OCI-M2 (cell line): Measurements from ENCODE around the gene ZNF610.
"Not testable (repeated sequence)": the region's sequence is repeated elsewhere in the genome, so short reads cannot be mapped to it uniquely, and the experiment has no call there.

Source experiments
- DNase-seq: peaks from one replicate; lab custom pipeline; 2025; ENCODE audit not compliant: unreplicated experiment; lab: John Stamatoyannopoulos, UW

Gene ZNF610

DNA sequence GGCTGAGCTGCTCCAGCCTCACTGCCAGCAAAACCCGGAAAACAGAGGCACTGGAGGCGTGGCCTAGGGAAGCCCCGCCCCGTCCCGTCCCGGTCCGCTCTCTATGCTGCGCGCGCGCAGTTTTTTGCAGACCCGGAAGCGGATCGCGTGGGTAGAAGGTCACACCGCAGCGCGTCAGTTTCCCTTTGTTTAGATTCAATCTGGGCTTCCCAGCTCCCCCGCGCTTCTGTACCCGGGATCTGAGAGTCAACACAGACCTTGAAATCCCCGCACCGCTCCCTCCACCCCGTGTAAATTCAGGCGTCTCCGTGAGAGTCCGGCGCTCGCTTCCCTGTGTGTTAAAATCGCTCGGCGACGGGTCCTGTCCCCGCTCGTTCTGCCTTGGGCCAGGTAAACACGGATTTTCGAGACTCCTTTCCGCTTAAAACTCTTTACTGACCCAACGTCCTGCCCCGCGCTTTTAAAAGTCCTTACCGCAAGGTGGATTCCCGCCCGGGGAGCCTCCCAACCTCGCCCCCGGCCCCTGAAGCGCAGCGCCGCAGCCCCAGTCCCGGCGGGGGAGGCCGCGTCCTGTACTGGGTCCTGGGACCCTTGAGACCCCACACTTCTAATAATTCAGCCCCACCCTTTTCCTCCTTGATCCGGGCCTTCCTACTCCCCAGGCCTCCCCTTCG lies at the start of gene ZNF610:
Gene ZNF610, plus strand, starts transcription at position 127 of the 674 bp plus-strand sequence. CDS start 12,930 bp downstream, outside the sequence.
- DNase-seq: peak; percentile 89

DNA sequence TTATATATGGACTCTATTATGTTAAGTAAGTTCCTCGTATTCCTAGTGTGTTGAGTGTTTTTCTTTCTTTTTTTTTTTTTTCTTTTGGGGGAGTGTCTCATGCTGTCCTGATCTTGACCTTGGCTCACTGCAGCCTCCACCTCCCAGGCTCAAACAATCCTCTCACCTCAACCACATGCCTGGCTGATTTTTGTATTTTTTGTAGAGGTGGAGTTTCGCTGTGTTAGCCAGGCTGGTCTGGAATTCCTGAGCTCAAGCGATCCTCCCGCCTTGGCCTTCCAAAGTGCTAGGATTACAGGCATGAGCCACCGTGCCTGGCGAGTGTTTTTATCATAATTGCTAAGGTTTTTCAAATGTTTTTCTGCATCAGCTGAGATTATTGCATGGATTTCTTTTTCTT lies 49.8 kb upstream of the ZNF610 start:
- DNase-seq: no peak

DNA sequence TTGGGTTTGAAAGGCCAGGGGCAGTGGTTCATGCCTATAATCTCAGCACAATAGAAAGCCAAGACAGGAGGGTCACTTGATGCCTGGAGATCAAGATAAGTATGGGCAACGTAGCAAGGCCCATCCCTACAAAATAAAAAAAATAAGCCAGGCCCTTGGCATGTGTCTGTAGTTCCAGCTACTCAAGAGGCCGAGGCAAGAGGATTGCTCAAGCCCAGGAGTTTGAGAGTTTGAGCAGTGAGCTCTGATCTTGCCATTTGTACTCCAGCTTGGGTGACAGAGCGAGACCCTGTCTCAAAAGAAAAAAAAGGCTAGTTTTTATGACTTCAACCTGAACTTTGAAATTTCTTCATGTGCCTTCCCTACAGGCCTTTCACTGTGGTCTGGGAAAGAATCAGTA lies 44.3 kb upstream of the ZNF610 start:
- no peak for DNase-seq

DNA sequence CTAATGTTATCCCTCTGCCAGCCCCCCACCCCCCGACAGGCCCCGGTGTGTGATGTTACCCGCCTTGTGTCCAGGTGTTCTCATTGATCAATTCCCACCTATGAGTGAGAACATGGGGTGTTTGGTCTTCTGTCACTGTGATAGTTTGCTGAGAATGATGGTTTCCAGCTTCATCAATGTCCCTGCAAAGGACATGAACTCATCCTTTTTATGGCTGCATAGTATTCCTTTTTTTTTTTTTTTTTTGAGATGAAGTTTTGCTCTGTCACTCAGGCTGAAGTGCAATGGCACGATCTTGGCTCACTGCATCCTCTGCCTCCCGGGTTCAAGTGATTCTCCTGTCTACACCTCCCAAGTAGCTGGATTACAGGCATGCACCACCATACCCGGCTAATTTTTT lies 43.1 kb upstream of the ZNF610 start:
- not testable (repeated sequence) for DNase-seq

DNA sequence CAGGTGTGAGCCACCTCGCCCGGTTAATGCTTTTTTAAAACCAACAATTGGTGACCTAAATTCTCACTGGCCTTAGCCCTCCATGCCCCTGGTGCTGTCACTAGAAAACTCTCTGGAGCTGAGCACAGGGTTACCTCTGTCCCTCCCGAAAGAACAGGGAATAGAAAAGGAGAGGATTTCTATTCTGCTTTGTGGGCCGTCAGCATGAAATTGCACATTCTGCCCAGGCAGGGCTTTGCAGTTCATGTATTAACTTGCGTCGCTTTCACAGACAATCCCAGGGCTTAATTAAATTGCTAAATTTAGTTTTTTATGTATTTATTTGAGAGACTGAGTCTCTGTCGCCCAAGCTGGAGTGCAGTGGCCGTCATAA lies 39.7 kb upstream of the ZNF610 start:
- no peak for DNase-seq

DNA sequence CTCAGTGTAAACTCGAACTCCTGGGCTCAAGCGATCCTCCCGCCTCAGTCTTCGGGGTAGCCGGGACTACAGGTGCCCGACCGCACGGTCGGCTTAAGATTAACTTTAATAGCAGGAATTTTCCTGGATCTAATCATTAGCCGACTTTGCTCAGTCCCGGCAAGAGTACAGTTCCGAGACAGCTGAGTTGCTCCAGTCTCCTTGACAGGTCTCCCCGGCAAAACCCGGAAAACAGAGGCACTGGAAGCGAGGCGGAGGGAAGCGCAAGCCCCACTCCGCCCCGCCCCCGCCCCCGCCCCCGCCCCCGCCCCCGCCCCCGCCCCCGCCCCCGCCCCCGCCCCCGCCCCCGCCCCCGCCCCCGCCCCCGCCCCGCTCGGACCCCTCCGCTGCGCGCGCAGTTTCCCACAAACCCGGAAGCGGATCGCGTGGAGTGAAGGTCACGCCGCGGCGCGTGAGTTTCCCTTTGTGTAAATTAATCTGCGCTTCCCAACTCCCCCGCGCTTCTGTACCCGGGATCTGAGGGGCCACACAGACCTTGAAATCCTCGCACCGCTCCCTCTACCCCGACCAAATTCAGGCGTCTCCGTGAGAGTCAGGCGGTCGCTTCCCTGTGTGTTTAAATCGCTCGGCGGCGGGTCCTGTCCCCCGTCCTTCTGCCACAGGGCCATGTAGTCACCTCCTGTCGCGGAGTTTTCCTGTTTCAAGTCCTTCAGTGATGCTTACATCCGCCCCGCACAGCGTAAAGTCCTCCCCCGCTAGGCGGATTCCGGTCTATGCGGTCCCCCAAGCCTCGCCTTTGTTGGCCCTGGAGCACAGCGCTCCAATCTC lies 39.1 kb upstream of the ZNF610 start, which contains the start of gene ZNF480:
Gene ZNF480, plus strand, starts transcription at position 397 of the 828 bp plus-strand sequence. CDS start 3,244 bp downstream, outside the sequence.
- DNase-seq: no peak

DNA sequence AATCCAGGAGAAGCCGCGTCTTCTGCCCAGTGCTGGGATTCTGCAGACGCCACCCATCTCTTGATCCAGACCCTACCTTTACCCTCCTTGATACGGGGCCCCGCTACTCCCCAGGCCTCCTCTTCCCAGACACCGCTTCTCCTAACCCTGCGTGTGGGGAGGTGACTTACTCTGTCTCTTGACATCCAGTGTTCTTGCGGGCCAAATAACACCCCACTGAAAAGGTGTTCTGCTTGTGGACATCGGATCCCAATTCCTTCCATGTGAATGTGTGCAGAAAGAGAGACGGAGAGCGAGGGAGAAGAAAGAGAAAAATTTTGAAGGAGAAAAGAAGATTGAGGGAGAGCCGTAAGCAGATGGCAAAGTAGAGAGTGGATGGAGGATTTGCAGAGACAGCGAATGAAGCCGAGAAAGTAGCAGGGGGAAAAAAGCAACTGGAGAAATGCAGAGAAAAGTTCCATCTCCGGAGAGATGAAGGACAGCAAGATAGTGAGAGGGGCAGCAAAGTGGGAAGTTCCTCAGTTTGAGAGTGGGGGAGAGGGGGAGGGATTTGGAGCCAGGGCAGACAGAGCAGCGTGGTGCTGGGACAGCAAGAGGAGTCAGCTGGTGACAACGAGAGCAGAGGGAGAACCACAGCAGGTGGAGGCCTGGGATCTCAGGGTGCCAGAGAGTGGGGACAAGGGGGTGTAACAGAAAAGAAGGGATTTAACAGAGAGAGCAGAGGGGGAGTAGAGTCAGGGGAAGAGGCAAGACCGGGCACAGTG lies 38.3 kb upstream of the ZNF610 start:
- no peak for DNase-seq

DNA sequence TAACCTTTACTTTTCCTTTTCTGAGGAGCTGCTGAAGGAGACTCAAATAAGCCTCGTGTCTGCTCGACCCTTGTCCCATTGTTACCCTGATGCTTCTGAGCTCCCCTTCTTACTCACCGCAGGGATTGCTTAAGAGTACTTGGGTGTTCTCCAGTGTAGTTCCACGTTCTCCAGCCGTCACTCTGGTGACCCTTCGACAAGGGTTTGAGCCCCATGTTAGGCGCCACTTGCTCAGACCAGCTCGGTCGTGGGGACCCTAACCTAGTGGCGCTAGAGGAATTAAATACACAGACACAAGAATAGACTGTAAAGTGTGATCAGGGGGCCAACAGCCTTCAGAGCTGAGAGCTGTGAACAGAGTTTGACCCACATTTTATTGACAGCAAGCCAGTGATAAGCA lies 28.8 kb upstream of the ZNF610 start:
- DNase-seq: no peak

DNA sequence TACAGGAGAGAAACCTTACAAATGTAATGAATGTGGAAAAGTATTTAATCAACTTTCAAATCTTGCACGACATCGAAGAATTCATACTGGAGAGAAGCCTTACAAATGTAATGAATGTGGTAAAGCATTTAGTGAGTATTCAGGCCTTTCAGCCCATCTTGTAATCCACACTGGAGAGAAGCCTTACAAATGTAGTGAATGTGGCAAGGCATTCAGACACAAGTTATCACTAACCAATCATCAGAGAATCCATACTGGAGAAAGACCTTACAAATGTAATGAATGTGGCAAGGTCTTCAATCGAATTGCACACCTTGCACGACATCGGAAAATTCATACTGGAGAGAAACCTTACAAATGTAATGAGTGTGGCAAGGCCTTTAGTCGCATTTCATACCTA lies 13.6 kb upstream of the ZNF610 start:
- DNase-seq: no peak

DNA sequence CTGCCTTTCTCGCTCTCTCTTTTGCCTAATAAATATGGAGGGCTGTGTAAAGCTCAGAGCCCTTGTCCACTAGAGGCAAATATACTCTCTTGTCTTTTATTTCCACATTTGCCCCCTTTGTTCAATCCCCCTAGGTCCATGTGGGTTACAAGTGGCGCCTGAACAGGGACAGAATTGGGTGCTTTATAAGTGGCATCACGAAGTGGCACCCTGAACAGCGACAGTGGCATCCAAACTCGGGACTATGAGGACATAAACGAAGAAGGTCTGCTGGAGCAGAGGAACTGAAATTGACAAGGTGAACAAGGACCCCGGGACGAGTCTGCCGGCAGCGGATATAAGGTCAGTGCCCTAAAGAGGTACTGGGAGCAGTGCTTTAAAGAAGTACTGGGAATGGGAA lies 4.3 kb upstream of the ZNF610 start:
- DNase-seq: no peak

DNA sequence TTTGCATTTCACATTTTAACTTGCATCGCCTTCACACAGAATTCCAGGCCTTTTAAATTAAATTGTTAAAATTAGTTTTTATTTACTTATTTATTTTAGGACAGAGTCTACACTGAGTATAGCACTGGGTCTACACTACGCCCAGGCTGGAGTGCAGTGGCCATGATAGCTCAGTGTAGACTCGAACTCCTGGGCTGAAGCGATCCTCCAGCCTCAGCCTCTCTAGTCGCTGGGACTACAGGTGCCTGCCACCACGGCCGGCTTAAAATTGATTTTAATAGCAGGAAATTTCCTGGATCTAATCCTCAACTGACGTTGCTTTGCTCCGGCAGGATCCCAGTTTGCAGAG lies 301 bp upstream of the ZNF610 start:
- DNase-seq: no peak

DNA sequence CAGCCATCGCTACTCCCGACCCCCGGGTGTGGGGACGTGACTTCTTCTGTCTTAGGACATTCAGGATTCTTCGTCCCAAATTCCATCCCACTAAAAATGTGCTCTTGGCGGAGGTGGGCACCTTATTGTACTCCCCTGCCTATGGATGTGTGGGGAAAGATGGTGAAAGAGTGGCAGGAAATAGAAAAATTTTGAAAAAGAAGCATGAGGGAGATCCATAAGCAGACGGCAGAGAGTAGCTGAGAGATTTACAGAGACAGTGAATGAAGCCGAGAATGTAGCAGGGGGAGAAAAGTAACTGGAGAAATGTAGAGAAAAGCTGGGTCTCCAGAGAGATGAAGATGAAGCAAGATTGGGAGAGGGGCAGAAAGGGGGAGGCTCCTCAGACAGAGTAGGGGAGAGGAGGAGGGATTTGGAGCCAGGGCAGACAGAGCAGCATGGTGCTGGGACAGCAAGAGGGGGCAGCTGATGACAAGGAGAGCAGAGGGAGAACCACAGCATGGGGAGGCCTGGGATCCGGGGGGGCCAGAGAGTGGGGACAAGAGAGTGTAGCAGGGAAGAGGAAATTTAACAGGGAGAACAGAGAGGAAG lies 843 bp downstream of the ZNF610 start:
- no peak for DNase-seq

DNA sequence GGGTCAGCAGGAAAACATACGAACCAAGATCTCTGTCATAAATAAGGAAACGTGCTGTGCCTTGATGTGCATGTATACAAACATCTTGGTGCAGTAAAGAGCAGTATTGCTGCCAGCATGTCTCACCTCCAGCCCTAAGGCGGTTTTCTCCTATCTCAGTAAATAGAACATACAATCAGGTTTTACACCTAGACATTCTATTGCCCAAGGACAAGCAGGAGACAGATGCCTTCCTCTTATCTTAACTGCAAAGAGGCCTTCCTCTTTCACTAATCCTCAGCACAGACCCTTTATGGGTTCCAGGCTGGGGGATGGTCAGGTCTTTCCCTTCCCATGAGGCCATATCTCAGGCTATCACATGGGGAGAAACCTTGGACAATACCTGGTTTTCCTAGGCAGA lies 3.0 kb downstream of the ZNF610 start:
- DNase-seq: not testable (repeated sequence)

DNA sequence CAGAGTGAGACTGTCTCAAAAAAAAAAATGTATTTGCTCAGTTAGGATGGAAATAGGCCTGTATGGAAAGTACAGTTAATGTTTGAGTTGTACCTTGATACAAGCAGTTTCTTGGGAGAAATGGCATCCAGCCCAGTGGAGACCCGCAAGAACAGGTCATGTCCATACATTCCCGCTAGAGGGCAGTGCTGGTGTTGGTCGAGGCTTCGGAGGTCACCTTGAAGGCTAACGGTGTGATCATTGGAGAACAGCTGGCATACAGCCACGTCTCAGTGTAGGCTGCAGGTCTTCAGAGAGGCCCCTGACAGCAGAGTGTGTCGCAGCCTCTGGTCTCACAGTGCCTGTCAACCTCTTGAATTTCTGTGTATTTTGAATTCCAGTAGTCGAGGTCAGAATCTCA lies 7.5 kb downstream of the ZNF610 start:
- no peak for DNase-seq

DNA sequence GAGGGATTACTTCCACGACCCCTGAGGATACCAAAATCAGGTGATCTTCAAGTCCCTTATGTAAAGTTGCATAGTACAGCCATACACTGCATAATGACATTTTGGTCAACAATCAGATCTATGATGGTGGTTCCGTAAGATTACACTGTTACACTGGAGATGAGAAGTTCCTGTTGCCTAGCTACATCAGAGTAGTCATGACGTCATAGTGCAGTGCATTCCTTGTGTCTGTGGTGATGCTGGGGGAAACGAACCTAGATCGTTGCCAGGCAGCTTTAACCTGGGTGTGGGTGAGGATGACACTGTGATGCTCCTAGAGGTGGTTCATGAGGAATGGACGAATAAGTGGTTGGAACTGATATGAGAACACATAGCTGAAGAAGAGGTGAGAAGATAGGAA lies 9.1 kb downstream of the ZNF610 start:
- DNase-seq: no peak

DNA sequence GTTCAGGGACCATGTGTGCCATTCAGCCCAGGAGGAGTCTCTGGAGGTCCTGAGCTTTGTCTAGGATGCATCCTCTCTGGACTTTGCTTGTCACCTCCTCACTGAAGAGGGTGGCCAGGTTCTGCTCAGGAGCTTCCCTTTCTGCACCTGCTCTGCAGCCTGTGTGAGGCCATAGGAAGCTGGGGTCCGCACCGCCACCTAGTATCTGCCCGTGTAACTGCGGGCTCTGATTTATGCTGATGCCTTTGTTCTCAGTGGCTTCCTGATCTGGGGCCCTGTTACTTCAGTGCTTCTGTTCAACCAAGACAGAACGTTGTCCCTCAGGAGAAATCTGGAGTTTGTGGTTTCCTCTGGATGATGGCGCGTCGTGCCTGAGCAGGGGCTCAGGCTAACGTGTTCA lies 15.5 kb downstream of the ZNF610 start:
- DNase-seq: no peak

DNA sequence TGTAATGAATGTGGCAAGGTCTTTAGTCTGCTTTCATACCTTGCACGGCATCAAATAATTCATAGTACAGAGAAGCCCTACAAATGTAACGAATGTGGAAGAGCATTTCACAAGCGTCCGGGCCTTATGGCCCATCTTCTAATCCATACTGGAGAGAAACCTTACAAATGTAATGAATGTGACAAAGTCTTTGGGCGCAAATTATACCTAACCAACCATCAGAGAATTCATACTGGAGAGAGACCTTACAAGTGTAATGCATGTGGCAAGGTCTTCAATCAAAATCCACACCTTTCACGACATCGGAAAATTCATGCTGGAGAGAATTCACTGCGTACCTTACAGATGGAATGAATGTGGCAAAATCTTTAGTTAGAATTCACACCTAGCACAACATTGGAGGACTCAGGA lies 30.4 kb downstream of the ZNF610 start:
- no peak for DNase-seq

DNA sequence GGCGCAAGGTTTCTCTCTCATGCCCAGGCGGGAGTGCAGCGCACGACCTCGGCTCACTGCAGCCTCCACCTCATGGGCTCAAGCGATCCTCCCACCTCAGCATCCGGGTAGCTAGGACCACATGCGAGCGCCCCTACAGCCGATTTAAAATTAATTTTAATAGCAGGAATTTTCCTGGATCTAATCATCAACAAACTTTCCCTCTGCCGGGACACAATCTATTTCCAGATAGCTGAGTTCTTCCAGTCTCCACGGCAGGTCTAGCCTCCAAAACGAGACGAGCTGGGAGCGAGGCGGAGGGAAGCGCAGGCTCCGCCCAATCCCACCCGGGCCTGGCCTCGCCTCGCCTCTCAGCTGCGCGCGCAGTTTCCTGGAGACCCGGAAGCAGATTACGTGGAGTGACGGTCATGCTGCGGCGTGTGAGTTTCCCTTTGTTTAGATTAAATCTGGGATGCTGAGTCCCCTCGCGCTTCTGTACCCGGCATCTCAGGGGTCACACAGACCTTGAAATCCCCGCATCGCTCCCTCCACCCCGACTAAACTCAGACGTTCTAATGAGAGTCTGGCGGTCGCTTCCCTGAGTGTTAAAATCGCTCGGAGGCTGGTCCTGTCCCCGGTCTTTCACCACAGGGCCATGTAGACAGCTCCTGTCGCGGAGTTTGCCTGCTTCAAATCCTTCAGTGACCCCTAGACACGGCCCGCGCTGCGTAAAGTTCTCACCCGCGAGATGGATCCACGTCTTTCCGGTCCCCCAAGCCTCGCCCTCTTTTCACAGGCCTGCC lies 33.7 kb downstream of the ZNF610 start, which contains the start of gene ZNF880:
Gene ZNF880, plus strand, starts transcription at position 365 of the 782 bp plus-strand sequence. Its CDS starts 43 bp downstream, at position 408.
- DNase-seq: peak; percentile 39

DNA sequence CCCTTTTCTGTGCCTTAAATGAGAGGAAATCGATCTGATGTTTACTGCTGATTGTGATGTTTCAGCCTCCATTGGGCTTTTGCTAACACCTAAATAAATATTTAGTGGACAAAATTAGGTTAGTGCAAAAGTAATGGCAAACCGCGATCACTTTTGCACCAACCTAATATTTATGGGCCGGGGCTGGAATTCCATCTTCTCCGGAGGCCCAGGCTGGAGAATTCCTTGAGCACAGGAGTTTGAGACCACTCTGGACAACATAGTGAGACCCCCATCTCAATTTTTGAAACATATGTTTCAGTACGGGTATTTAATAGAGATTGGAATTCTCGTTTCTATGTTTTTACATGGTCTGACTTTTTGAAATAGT lies 34.3 kb downstream of the ZNF610 start:
- no peak for DNase-seq

DNA sequence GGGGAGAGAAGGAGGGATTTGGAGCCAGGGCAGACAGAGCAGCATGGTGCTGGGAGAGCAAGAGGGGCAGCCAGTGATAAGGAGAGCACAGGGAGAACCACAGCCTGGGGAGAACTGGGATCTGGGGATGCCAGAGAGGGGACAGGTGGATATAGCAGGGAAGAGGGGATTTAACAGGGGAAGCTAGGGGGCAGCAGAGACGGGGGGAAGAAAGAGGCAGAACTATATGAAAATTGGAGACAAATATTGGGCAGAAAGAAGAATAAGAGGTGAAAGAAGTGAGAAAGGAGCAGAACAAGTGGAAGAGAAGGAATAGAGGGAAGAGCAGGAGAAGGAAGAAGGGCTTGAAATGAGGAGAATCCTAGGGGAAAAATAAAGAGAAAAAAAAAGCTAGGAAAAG lies 55.1 kb downstream of the ZNF610 start:
- no peak for DNase-seq
